Measurements from ENCODE around the gene ATXN7L2.

ATXN7L2 gene

GRCh38 chr1:109475261-109475660, 8.4 kb upstream of the ATXN7L2 start:
- no peak for DNase-seq (ENCODE audit: low read depth, low spot score)
- H3K9me3 ChIP-seq (ENCODE audit: control insufficient read depth, insufficient read depth, low read length) = no peaks in the 10 kb centered on the region
- H3K36me3 ChIP-seq (ENCODE audit: control insufficient read depth, insufficient read depth, low read length) = no peaks in the 10 kb centered on the region
- no CpG with 5 or more reads among the region's 9 CpGs for whole genome bisulfite sequencing (ENCODE audit: insufficient coverage, insufficient read length)
- no peak overlapping the region for H3K27ac ChIP-seq (ENCODE audit: low read length)
- peaks cover 4% of the 10 kb centered on the region; the same call in 1 of the 2 replicates for H3K4me1 ChIP-seq (ENCODE audit: control insufficient read depth, insufficient read depth, low read length)
- H3K4me3 ChIP-seq (ENCODE audit: low read length) = no peak overlapping the region
- H3K27me3 ChIP-seq (ENCODE audit: control insufficient read depth, insufficient read depth, low read length) = no peaks in the 10 kb centered on the region

GRCh38 chr1:109476825-109477224, 6.9 kb upstream of the ATXN7L2 start:
- Histone ChIP-seq H3K27me3 (ENCODE audit: control insufficient read depth, insufficient read depth, low read length) (no peaks in the 10 kb centered on the region), H3K4me3 (ENCODE audit: low read length) (no peak overlapping the region), H3K4me1 (ENCODE audit: control insufficient read depth, insufficient read depth, low read length) (peaks cover 4% of the 10 kb centered on the region; the same call in 1 of the 2 replicates), H3K9me3 (ENCODE audit: control insufficient read depth, insufficient read depth, low read length) (no peaks in the 10 kb centered on the region), H3K27ac (ENCODE audit: low read length) (no peak overlapping the region), H3K36me3 (ENCODE audit: control insufficient read depth, insufficient read depth, low read length) (no peaks in the 10 kb centered on the region)
- WGBS (ENCODE audit: insufficient coverage, insufficient read length) = no CpG with 5 or more reads among the region's 8 CpGs
- DNase-seq (ENCODE audit: low read depth, low spot score) = no peak

GRCh38 chr1:109477821-109478220, 5.9 kb upstream of the ATXN7L2 start:
- H3K27ac ChIP-seq (ENCODE audit: low read length) = no peak overlapping the region
- no peak for DNase-seq (ENCODE audit: low read depth, low spot score)
- H3K27me3 ChIP-seq (ENCODE audit: control insufficient read depth, insufficient read depth, low read length) = no peaks in the 10 kb centered on the region
- peaks cover 4% of the 10 kb centered on the region; the same call in 1 of the 2 replicates for H3K4me1 ChIP-seq (ENCODE audit: control insufficient read depth, insufficient read depth, low read length)
- H3K4me3 ChIP-seq (ENCODE audit: low read length) = no peak overlapping the region
- WGBS (ENCODE audit: insufficient coverage, insufficient read length) = no CpG with 5 or more reads among the region's 6 CpGs
- no peaks in the 10 kb centered on the region for H3K36me3 ChIP-seq (ENCODE audit: control insufficient read depth, insufficient read depth, low read length)
- no peaks in the 10 kb centered on the region for H3K9me3 ChIP-seq (ENCODE audit: control insufficient read depth, insufficient read depth, low read length)

- H3K27me3 ChIP-seq (ENCODE audit: control insufficient read depth, insufficient read depth, low read length) = no peaks in the 10 kb centered on the region
- WGBS (ENCODE audit: insufficient coverage, insufficient read length) = no CpG with 5 or more reads among the region's 7 CpGs
Measured at GRCh38 chr1:109478806-109479205, 4.9 kb upstream of the ATXN7L2 start.

GRCh38 chr1:109479311-109479710, 4.4 kb upstream of the ATXN7L2 start:
- WGBS (ENCODE audit: insufficient coverage, insufficient read length) = no CpG with 5 or more reads among the region's 5 CpGs
- no peak for DNase-seq (ENCODE audit: low read depth, low spot score)

More at GRCh38 chr1:109478806-109479205, 4.9 kb upstream of the ATXN7L2 start:
- no peaks in the 10 kb centered on the region for H3K9me3 ChIP-seq (ENCODE audit: control insufficient read depth, insufficient read depth, low read length)
- no peaks in the 10 kb centered on the region for H3K36me3 ChIP-seq (ENCODE audit: control insufficient read depth, insufficient read depth, low read length)
- 0 out of 2 replicates have a peak, but pooled peaks cover 4% of the 10 kb centered on the region for H3K4me1 ChIP-seq (ENCODE audit: control insufficient read depth, insufficient read depth, low read length)
- H3K4me3 ChIP-seq (ENCODE audit: low read length) = no peak overlapping the region
- H3K27ac ChIP-seq (ENCODE audit: low read length) = no peak overlapping the region
- no peak for DNase-seq (ENCODE audit: low read depth, low spot score)

GRCh38 chr1:109479901-109480300, 3.8 kb upstream of the ATXN7L2 start:
- no peaks in the 10 kb centered on the region for H3K9me3 ChIP-seq (ENCODE audit: control insufficient read depth, insufficient read depth, low read length)
- DNase-seq (ENCODE audit: low read depth, low spot score) = no peak
- H3K27me3 ChIP-seq (ENCODE audit: control insufficient read depth, insufficient read depth, low read length) = no peaks in the 10 kb centered on the region
- WGBS (ENCODE audit: insufficient coverage, insufficient read length) = no CpG with 5 or more reads among the region's 3 CpGs
- peaks cover 5% of the 10 kb centered on the region; the same call in 1 of the 2 replicates for H3K4me1 ChIP-seq (ENCODE audit: control insufficient read depth, insufficient read depth, low read length)
- H3K4me3 ChIP-seq (ENCODE audit: low read length) = no peak overlapping the region
- no peaks in the 10 kb centered on the region for H3K36me3 ChIP-seq (ENCODE audit: control insufficient read depth, insufficient read depth, low read length)
- no peak overlapping the region for H3K27ac ChIP-seq (ENCODE audit: low read length)

More at GRCh38 chr1:109479311-109479710, 4.4 kb upstream of the ATXN7L2 start:
- Histone ChIP-seq H3K36me3 (ENCODE audit: control insufficient read depth, insufficient read depth, low read length) (no peaks in the 10 kb centered on the region), H3K4me3 (ENCODE audit: low read length) (no peak overlapping the region), H3K27ac (ENCODE audit: low read length) (no peak overlapping the region), H3K4me1 (ENCODE audit: control insufficient read depth, insufficient read depth, low read length) (0 out of 2 replicates have a peak, but pooled peaks cover 4% of the 10 kb centered on the region), H3K9me3 (ENCODE audit: control insufficient read depth, insufficient read depth, low read length) (no peaks in the 10 kb centered on the region), H3K27me3 (ENCODE audit: control insufficient read depth, insufficient read depth, low read length) (no peaks in the 10 kb centered on the region)

- H3K9me3 ChIP-seq (ENCODE audit: control insufficient read depth, insufficient read depth, low read length) = no peaks in the 10 kb centered on the region
Measured at GRCh38 chr1:109481646-109482045, 2.1 kb upstream of the ATXN7L2 start.

GRCh38 chr1:109482242-109482641, 1.5 kb upstream of the ATXN7L2 start:
- H3K4me3 ChIP-seq (ENCODE audit: low read length) = no peak overlapping the region
- no peak for DNase-seq (ENCODE audit: low read depth, low spot score)
- H3K27ac ChIP-seq (ENCODE audit: low read length) = no peak overlapping the region
- H3K4me1 ChIP-seq (ENCODE audit: control insufficient read depth, insufficient read depth, low read length) = peaks cover 6% of the 10 kb centered on the region; the same call in 1 of the 2 replicates
- H3K9me3 ChIP-seq (ENCODE audit: control insufficient read depth, insufficient read depth, low read length) = no peaks in the 10 kb centered on the region
- H3K36me3 ChIP-seq (ENCODE audit: control insufficient read depth, insufficient read depth, low read length) = no peaks in the 10 kb centered on the region
- H3K27me3 ChIP-seq (ENCODE audit: control insufficient read depth, insufficient read depth, low read length) = no peaks in the 10 kb centered on the region

More at GRCh38 chr1:109481646-109482045, 2.1 kb upstream of the ATXN7L2 start:
- no peak for DNase-seq (ENCODE audit: low read depth, low spot score)
- H3K4me3 ChIP-seq (ENCODE audit: low read length) = no peak overlapping the region
- no peak overlapping the region for H3K27ac ChIP-seq (ENCODE audit: low read length)
- no peaks in the 10 kb centered on the region for H3K36me3 ChIP-seq (ENCODE audit: control insufficient read depth, insufficient read depth, low read length)
- no peaks in the 10 kb centered on the region for H3K27me3 ChIP-seq (ENCODE audit: control insufficient read depth, insufficient read depth, low read length)
- peaks cover 6% of the 10 kb centered on the region; the same call in 1 of the 2 replicates for H3K4me1 ChIP-seq (ENCODE audit: control insufficient read depth, insufficient read depth, low read length)
- WGBS (ENCODE audit: insufficient coverage, insufficient read length) = no CpG with 5 or more reads among the region's 2 CpGs

- H3K9me3 ChIP-seq (ENCODE audit: control insufficient read depth, insufficient read depth, low read length) = no peaks in the 10 kb centered on the region
- H3K27ac ChIP-seq (ENCODE audit: low read length) = no peak overlapping the region
- peaks cover 6% of the 10 kb centered on the region; the same call in 1 of the 2 replicates for H3K4me1 ChIP-seq (ENCODE audit: control insufficient read depth, insufficient read depth, low read length)
- DNase-seq (ENCODE audit: low read depth, low spot score) = no peak
- H3K27me3 ChIP-seq (ENCODE audit: control insufficient read depth, insufficient read depth, low read length) = no peaks in the 10 kb centered on the region
- no peaks in the 10 kb centered on the region for H3K36me3 ChIP-seq (ENCODE audit: control insufficient read depth, insufficient read depth, low read length)
- WGBS (ENCODE audit: insufficient coverage, insufficient read length) = no CpG with 5 or more reads among the region's 29 CpGs
- H3K4me3 ChIP-seq (ENCODE audit: low read length) = peak overlapping the region; percentile 36; the same call in 1 of the 2 replicates
Measured at GRCh38 chr1:109482791-109483671, 674 bp upstream of the ATXN7L2 start.

GRCh38 chr1:109484519-109484975, 842 bp downstream of the ATXN7L2 start:
- H3K27ac ChIP-seq (ENCODE audit: low read length) = no peak overlapping the region
- DNase-seq (ENCODE audit: low read depth, low spot score) = no peak
- WGBS (ENCODE audit: insufficient coverage, insufficient read length) = no CpG with 5 or more reads among the region's 15 CpGs
- no peaks in the 10 kb centered on the region for H3K9me3 ChIP-seq (ENCODE audit: control insufficient read depth, insufficient read depth, low read length)
- peaks cover 3% of the 10 kb centered on the region; the same call in 1 of the 2 replicates for H3K36me3 ChIP-seq (ENCODE audit: control insufficient read depth, insufficient read depth, low read length)
- peak overlapping the region; percentile 86; the same call in 1 of the 2 replicates for H3K4me3 ChIP-seq (ENCODE audit: low read length)
- no peaks in the 10 kb centered on the region for H3K27me3 ChIP-seq (ENCODE audit: control insufficient read depth, insufficient read depth, low read length)
- peaks cover 2% of the 10 kb centered on the region; the same call in 1 of the 2 replicates for H3K4me1 ChIP-seq (ENCODE audit: control insufficient read depth, insufficient read depth, low read length)
